ENCODE measurements around the gene PLEKHN1.
A peak's percentile ranks its signal among the peaks of the same experiment; 100 is the strongest.

PLEKHN1 gene

GRCh38 chr1:953524-954320 lies 12.6 kb upstream of the PLEKHN1 start:
- in situ Hi-C loops (cut with MboI; ENCODE audit: low sequenced_read_pairs, unreplicated experiment) = no loop called here
- no peak for DNase-seq (ENCODE audit: low spot score)

GRCh38 chr1:954927-955326 lies 11.4 kb upstream of the PLEKHN1 start:
- no peak for DNase-seq (ENCODE audit: low spot score)
- in situ Hi-C loops (cut with MboI; ENCODE audit: low sequenced_read_pairs, unreplicated experiment) = no loop called here
- TF ChIP-seq CTCF (IDR thresholded peaks at IDR 0.05; ENCODE audit: borderline replicate concordance, control extremely low read depth, extremely low read depth, insufficient read depth, missing control alignments) = no peak

More at GRCh38 chr1:953524-954320, 12.6 kb upstream of the PLEKHN1 start:
- TF ChIP-seq CTCF (IDR thresholded peaks at IDR 0.05; ENCODE audit: borderline replicate concordance, control extremely low read depth, extremely low read depth, insufficient read depth, missing control alignments) = no peak

GRCh38 chr1:955474-955873 lies 10.8 kb upstream of the PLEKHN1 start:
- in situ Hi-C loops (cut with MboI; ENCODE audit: low sequenced_read_pairs, unreplicated experiment) = no loop called here
- no peak for DNase-seq (ENCODE audit: low spot score)
- no peak for TF ChIP-seq CTCF (IDR thresholded peaks at IDR 0.05; ENCODE audit: borderline replicate concordance, control extremely low read depth, extremely low read depth, insufficient read depth, missing control alignments)

GRCh38 chr1:956636-957035 lies 9.6 kb upstream of the PLEKHN1 start:
- no peak for TF ChIP-seq CTCF (IDR thresholded peaks at IDR 0.05; ENCODE audit: borderline replicate concordance, control extremely low read depth, extremely low read depth, insufficient read depth, missing control alignments)
- in situ Hi-C loops (cut with MboI; ENCODE audit: low sequenced_read_pairs, unreplicated experiment) = no loop called here

GRCh38 chr1:958823-959730 lies 7.2 kb upstream of the PLEKHN1 start, which contains the start of gene NOC2L:
Gene NOC2L, minus strand, starts transcription at chr1:959256. Its CDS starts 16 bp downstream, at chr1:959240.
- in situ Hi-C loops (cut with MboI; ENCODE audit: low sequenced_read_pairs, unreplicated experiment) = no loop called here
- TF ChIP-seq CTCF (IDR thresholded peaks at IDR 0.05; ENCODE audit: borderline replicate concordance, control extremely low read depth, extremely low read depth, insufficient read depth, missing control alignments) = no peak
- DNase-seq (ENCODE audit: low spot score) = peak; percentile 97

More at GRCh38 chr1:956636-957035, 9.6 kb upstream of the PLEKHN1 start:
- DNase-seq (ENCODE audit: low spot score) = no peak

GRCh38 chr1:959731-960362 lies 6.4 kb upstream of the PLEKHN1 start:
- no peak for TF ChIP-seq CTCF (IDR thresholded peaks at IDR 0.05; ENCODE audit: borderline replicate concordance, control extremely low read depth, extremely low read depth, insufficient read depth, missing control alignments)
- DNase-seq (ENCODE audit: low spot score) = no peak
- in situ Hi-C loops (cut with MboI; ENCODE audit: low sequenced_read_pairs, unreplicated experiment) = loop anchor here (10.0 kb wide), 1 partner anchor 55 kb away; no protein-coding TSS in a partner anchor
